ENCODE results near the gene TIGD6.
"Not testable (repeated sequence)": the region's sequence is repeated elsewhere in the genome, so short reads cannot be mapped to it uniquely, and the experiment has no call there.

TIGD6 gene

DNA sequence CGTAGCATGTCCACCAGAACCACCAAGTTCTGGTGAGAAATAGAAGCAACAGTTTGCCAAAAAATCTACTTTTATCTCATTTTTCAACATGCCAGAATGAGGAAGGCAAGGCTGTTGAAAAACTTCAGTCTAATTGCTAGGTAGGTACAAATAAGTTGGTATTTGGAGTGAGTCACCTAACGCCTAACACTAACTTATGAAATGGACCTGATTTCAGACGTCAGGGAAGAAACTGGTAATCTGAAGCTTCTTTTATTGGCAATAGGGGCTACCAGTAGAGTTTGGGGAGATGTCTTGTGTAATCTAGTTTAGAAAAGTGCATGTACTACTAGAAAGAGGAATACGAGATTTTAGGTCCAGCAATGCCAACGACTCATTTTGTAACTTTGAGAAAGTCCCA lies 51.5 kb downstream of the TIGD6 start:
- no peaks in the 10 kb centered on the region for H3K36me3 ChIP-seq (ENCODE audit: insufficient read depth, low read length)

DNA sequence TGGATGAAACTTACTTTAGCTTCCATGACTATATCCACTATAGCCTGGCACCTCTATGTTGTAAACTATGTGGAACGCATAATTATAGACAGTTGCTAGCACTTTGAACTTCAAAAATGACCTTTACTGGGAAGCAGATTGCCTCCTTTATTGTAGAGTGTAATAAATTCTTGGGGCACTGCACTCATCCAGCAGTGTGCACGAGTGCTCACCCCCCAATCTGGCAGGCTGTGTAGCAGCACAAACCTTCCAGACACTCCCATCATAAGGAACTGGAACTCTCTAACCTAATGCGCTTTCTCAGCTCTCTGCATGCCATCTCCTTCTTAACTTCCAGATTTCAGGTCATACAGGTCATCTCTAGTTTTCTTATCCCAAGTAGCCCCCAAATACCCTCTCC lies 54.3 kb downstream of the TIGD6 start:
- Histone ChIP-seq H3K4me1 (ENCODE audit: insufficient read depth, low read length, severe bottlenecking) (no peaks in the 10 kb centered on the region), H3K36me3 (ENCODE audit: insufficient read depth, low read length) (no peaks in the 10 kb centered on the region), H3K9ac (ENCODE audit: low read length) (no peak overlapping the region), H3K79me2 (ENCODE audit: insufficient read depth, low read length) (no peaks in the 10 kb centered on the region), H4K20me1 (ENCODE audit: insufficient read depth, low read length) (no peaks in the 10 kb centered on the region), H2AFZ (ENCODE audit: low read length) (no peak overlapping the region), H3K9me2 (ENCODE audit: low read depth, low read length) (no peaks in the 10 kb centered on the region), H3K27ac (ENCODE audit: low read depth, low read length, poor library complexity, severe bottlenecking) (no peak overlapping the region), H3K27me3 (ENCODE audit: insufficient read depth, low read length) (no peaks in the 10 kb centered on the region; the same call in 1 of the 2 replicates), H3K4me2 (ENCODE audit: low read length) (no peak overlapping the region), H3K9me3 (ENCODE audit: low read length) (no peaks in the 10 kb centered on the region), H3F3A (ENCODE audit: insufficient read depth, low read length) (no peaks in the 10 kb centered on the region), H3K4me3 (ENCODE audit: low read depth, low read length, poor library complexity, severe bottlenecking) (no peak overlapping the region)
- TF ChIP-seq, protein P1, sequence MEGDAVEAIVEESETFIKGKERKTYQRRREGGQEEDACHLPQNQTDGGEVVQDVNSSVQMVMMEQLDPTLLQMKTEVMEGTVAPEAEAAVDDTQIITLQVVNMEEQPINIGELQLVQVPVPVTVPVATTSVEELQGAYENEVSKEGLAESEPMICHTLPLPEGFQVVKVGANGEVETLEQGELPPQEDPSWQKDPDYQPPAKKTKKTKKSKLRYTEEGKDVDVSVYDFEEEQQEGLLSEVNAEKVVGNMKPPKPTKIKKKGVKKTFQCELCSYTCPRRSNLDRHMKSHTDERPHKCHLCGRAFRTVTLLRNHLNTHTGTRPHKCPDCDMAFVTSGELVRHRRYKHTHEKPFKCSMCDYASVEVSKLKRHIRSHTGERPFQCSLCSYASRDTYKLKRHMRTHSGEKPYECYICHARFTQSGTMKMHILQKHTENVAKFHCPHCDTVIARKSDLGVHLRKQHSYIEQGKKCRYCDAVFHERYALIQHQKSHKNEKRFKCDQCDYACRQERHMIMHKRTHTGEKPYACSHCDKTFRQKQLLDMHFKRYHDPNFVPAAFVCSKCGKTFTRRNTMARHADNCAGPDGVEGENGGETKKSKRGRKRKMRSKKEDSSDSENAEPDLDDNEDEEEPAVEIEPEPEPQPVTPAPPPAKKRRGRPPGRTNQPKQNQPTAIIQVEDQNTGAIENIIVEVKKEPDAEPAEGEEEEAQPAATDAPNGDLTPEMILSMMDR (IDR thresholded peaks at IDR 0.05; ENCODE audit: low read length): no peak
- no peak for TF ChIP-seq EZH2 (IDR thresholded peaks at IDR 0.05; ENCODE audit: borderline replicate concordance, low read length)

More for the DNA sequence above, 51.5 kb downstream of the TIGD6 start:
- Histone ChIP-seq H3K79me2 (ENCODE audit: insufficient read depth, low read length) (no peaks in the 10 kb centered on the region), H3K27ac (ENCODE audit: low read depth, low read length, poor library complexity, severe bottlenecking) (no peak overlapping the region), H4K20me1 (ENCODE audit: insufficient read depth, low read length) (no peaks in the 10 kb centered on the region), H3F3A (ENCODE audit: insufficient read depth, low read length) (no peaks in the 10 kb centered on the region), H3K27me3 (ENCODE audit: insufficient read depth, low read length) (no peaks in the 10 kb centered on the region; the same call in 1 of the 2 replicates), H3K4me1 (ENCODE audit: insufficient read depth, low read length, severe bottlenecking) (no peaks in the 10 kb centered on the region), H3K4me2 (ENCODE audit: low read length) (no peak overlapping the region), H2AFZ (ENCODE audit: low read length) (no peak overlapping the region), H3K9me2 (ENCODE audit: low read depth, low read length) (no peaks in the 10 kb centered on the region), H3K4me3 (ENCODE audit: low read depth, low read length, poor library complexity, severe bottlenecking) (no peak overlapping the region), H3K9me3 (ENCODE audit: low read length) (no peaks in the 10 kb centered on the region), H3K9ac (ENCODE audit: low read length) (no peak overlapping the region)
- TF ChIP-seq, protein P1 (IDR thresholded peaks at IDR 0.05; ENCODE audit: low read length): no peak
- TF ChIP-seq EZH2 (IDR thresholded peaks at IDR 0.05; ENCODE audit: borderline replicate concordance, low read length): no peak

DNA sequence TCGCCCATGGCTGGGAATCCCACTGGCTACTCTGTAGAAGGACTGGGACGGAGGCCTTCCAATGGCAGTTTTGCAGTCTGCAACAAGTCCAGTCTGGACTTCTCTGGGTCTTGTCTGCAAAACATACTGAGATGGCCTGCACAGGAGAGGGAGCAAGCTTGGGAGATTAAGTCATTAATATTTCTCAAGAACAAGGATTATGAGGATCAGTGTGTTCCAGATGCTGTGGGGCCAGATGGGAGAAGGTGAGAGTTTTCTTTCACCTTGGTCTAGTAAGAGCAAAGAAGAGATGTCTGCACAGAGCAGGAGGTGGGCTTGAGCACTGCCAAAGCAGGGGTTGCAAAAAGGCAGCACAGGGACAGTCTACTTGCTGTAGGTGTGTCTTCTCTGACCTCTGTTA lies 55.8 kb downstream of the TIGD6 start, which contains the start of gene PDE6A:
PDE6A (minus strand) TSS at position 128 of the 400 bp plus-strand sequence; CDS start at position 8, 120 bp downstream.
- H3K4me1 ChIP-seq (ENCODE audit: insufficient read depth, low read length, severe bottlenecking): no peaks in the 10 kb centered on the region
- no peak within 1 kb of the TSS for H3K27ac ChIP-seq (ENCODE audit: low read depth, low read length, poor library complexity, severe bottlenecking)
- no peaks in the 10 kb centered on the region for H3K79me2 ChIP-seq (ENCODE audit: insufficient read depth, low read length)
- TF ChIP-seq EZH2 (IDR thresholded peaks at IDR 0.05; ENCODE audit: borderline replicate concordance, low read length): no peak
- TF ChIP-seq, protein P1 (IDR thresholded peaks at IDR 0.05; ENCODE audit: low read length): no peak
- H2AFZ ChIP-seq (ENCODE audit: low read length): no peak within 1 kb of the TSS
- no peaks in the 10 kb centered on the region for H3K36me3 ChIP-seq (ENCODE audit: insufficient read depth, low read length)
- H3F3A ChIP-seq (ENCODE audit: insufficient read depth, low read length): no peaks in the 10 kb centered on the region
- no peak within 1 kb of the TSS for H3K4me3 ChIP-seq (ENCODE audit: low read depth, low read length, poor library complexity, severe bottlenecking)
- no peaks in the 10 kb centered on the region for H3K9me3 ChIP-seq (ENCODE audit: low read length)
- H4K20me1 ChIP-seq (ENCODE audit: insufficient read depth, low read length): no peaks in the 10 kb centered on the region
- H3K4me2 ChIP-seq (ENCODE audit: low read length): no peak within 1 kb of the TSS
- H3K9ac ChIP-seq (ENCODE audit: low read length): no peak within 1 kb of the TSS
- no peaks in the 10 kb centered on the region; the same call in 1 of the 2 replicates for H3K27me3 ChIP-seq (ENCODE audit: insufficient read depth, low read length)
- H3K9me2 ChIP-seq (ENCODE audit: low read depth, low read length): no peaks in the 10 kb centered on the region

DNA sequence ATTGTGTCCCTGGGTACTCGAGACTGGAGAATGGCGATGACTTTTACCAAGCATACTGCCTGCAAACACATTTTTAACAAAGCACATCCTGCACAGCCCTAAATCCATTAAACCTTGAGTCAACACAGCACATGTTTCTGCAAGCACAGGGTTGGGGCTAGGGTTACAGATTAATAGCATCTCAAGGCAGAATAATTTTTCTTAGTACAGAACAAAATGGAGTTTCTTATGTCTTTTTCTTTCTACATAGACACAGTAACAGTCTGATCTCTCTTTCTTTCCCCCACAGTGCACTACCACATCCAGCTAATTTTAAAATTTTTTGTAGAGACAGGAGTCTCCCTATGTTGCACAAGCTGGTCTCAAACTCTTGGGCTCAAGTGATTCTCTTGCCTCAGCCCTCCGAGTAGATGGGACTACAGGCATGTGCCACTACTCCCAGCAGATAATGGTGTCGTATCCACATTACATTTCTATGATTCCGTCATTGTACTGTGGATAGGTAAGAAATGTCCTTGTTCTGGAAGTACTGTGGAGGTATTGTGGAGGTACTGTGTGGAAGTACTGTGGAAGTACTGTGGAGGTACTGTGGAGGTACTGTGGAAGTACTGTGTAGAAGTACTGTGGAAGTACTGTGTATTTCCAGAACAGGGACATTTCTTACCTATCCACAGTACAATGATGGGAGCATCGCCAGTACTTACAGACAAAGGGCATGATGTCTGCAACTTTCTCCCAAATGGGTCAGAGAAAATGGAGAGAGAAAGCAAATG lies 57.1 kb downstream of the TIGD6 start:
- H3K9ac ChIP-seq (ENCODE audit: low read length); H3K4me1 ChIP-seq (ENCODE audit: insufficient read depth, low read length, severe bottlenecking); H3K79me2 ChIP-seq (ENCODE audit: insufficient read depth, low read length); H4K20me1 ChIP-seq (ENCODE audit: insufficient read depth, low read length); H3K9me2 ChIP-seq (ENCODE audit: low read depth, low read length); H3K4me3 ChIP-seq (ENCODE audit: low read depth, low read length, poor library complexity, severe bottlenecking); H3K27me3 ChIP-seq (ENCODE audit: insufficient read depth, low read length); H3K4me2 ChIP-seq (ENCODE audit: low read length); H3K27ac ChIP-seq (ENCODE audit: low read depth, low read length, poor library complexity, severe bottlenecking); H3K9me3 ChIP-seq (ENCODE audit: low read length); H3F3A ChIP-seq (ENCODE audit: insufficient read depth, low read length); H2AFZ ChIP-seq (ENCODE audit: low read length); H3K36me3 ChIP-seq (ENCODE audit: insufficient read depth, low read length): not testable (repeated sequence)
